ENCODE results near the gene RSPH1. TPM values are rescaled to one million over a fixed set of nuclear protein-coding genes. Genes with fewer than 3 reads are reported as not detected.

RSPH1 gene
- total and polyA plus RNA-seq, 5 experiments from 2014 or later = 0.14 TPM; not detected in 4

DNA sequence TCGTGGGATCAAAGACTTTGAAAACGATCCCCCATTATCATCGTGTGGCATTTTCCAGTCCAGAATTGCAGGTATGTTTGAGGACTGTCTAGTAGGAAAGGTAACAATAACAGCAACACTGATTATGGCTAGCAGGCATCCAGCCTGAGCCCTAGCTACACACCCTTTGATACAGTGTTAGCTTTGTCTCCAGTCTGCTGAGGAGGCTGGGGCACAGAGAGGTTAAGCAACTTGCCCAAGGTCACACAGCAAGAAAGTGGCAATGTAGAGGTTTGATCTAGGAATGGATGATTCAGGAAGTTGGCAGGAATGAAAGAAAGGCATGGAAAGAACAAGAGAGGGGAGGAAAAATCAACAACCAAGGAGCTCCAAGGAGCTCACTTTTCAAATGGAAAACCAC, 61.1 kb downstream of the RSPH1 start:
- POLR2A ChIA-PET = interaction anchor here (1.2 to 3.0 kb wide), 2 partner anchors 10 to 31 kb away, joined by 4 to 10 read pairs; partner anchors contain the start of gene UBASH3A
- Mint-ChIP-seq H3K36me3 (peaks cover 33 to 89% (median 54%) of the 10 kb centered on the region in 3 donors), H3K4me1 (peaks cover 40 to 58% (median 47%) of the 10 kb centered on the region in 4 donors), H3K9me3 (peaks cover 0 to 6% (median 0%) of the 10 kb centered on the region in 9 donors), H3K27me3 (peaks cover 0 to 2% (median 0%) of the 10 kb centered on the region in 5 donors), H3K4me3 (peak overlapping the region in 3 of 10 donors; percentile 17 to 42 (median 22)), H3K27ac (peak overlapping the region; percentile 71 to 96 (median 84))
- ATAC-seq = no peak
- DNase-seq = peak in 1 of 10 donors; percentile 13

- POLR2A ChIA-PET = no interaction called here
- Mint-ChIP-seq H3K4me3 (no peak overlapping the region), H3K27ac (peak overlapping the region; percentile 71 to 91 (median 82)), H3K36me3 (peaks cover 33 to 88% (median 54%) of the 10 kb centered on the region in 3 donors), H3K27me3 (peaks cover 0 to 2% (median 0%) of the 10 kb centered on the region in 5 donors), H3K9me3 (peaks cover 0 to 6% (median 0%) of the 10 kb centered on the region in 9 donors), H3K4me1 (peaks cover 33 to 56% (median 39%) of the 10 kb centered on the region in 4 donors)
- ATAC-seq (no peak), DNase-seq (peak in 1 of 10 donors; percentile 26)
Measured at GRCh38 chr21:42433946-42434551, 62.0 kb downstream of the RSPH1 start.

DNA sequence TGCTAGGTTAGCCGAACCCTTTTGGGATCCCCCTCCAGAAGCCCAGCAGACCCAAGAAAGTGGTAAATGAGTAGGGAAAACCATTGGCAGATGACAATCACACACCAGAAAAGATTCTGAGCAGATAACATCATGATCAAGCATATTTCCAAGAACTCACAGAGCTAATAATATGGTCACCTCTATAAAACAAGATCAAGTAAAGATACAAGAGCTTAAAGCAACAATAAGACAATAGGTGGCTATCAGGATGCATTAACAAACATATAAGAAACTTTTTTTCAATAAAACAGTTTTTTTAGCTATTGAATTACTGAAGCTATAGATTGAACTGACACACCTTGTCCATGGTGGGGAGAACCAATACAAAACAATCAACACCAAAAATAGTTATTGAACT, 63.3 kb downstream of the RSPH1 start:
- Mint-ChIP-seq H3K4me3 (no peak overlapping the region), H3K4me1 (peaks cover 29 to 52% (median 35%) of the 10 kb centered on the region in 4 donors), H3K27ac (peak overlapping the region in 3 of 10 donors; percentile 19 to 76 (median 43)), H3K27me3 (no peaks in the 10 kb centered on the region), H3K36me3 (peaks cover 33 to 87% (median 53%) of the 10 kb centered on the region in 3 donors), H3K9me3 (peaks cover 0 to 6% (median 0%) of the 10 kb centered on the region in 9 donors)
- ATAC-seq (no peak), DNase-seq (peak in 1 of 10 donors; percentile 4)
- POLR2A ChIA-PET = no interaction called here

DNA sequence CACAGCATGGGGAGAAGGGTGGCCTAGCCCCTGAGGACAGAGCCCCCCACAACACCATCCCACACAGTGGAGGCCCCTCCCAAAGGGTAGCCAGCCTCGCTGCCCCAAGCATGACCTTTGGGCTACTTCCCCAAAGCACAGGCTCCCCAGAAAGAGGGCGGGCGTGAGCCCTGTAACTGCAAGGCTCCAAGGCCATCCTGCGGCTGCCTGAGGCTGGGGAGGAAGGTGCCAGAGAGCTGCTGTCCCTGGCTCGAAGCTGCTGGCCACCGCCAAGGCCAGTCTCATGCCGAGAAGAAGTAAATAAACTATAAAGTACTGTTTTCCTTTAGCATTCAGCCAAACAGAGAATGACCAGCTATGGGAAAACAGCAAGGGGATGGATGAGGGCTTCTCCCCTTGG, 64.8 kb downstream of the RSPH1 start:
- Mint-ChIP-seq H3K36me3 (peaks cover 33 to 87% (median 53%) of the 10 kb centered on the region in 3 donors), H3K4me1 (peaks cover 37 to 57% (median 41%) of the 10 kb centered on the region in 4 donors), H3K4me3 (no peak overlapping the region), H3K27me3 (no peaks in the 10 kb centered on the region), H3K9me3 (peaks cover 0 to 6% (median 0%) of the 10 kb centered on the region in 9 donors), H3K27ac (peak overlapping the region in 3 of 10 donors; percentile 2 to 85 (median 81))
- DNase-seq (no peak), ATAC-seq (no peak)
- POLR2A ChIA-PET = interaction anchor here (0.9 to 22.4 kb wide), 5 partner anchors 10 to 50 kb away, joined by 3 to 273 read pairs (median 3); partner anchors contain the start of gene UBASH3A

DNA sequence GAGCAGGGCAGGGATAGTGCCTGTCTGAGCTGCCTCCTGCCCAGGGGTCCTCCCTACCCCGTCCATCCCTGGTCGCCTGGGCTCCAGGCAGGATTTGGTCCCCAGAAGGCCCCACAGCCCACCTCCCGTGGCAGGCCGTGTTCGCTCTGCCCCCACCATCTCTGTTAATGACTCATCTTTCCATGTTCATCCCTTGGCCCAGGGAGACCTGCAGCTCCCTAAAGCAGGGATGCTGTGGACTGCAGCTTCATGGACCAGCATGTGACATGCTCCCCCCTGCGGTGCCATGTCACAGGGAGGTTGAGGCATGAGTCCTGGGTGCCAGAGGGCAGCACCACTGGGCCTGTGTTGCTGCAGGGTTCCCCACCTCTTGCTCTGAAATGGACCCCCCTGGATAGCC, 65.5 kb downstream of the RSPH1 start:
- H3K27ac Mint-ChIP-seq = peak overlapping the region in 2 of 10 donors; percentile 24 to 27
- POLR2A ChIA-PET = interaction anchor here (0.8 to 22.4 kb wide), 7 partner anchors 8 to 49 kb away, joined by 3 to 273 read pairs (median 3); partner anchors contain the start of gene UBASH3A
- no peak for ATAC-seq
- peak in 1 of 10 donors; percentile 37 for DNase-seq
- H3K9me3 Mint-ChIP-seq = peaks cover 0 to 6% (median 0%) of the 10 kb centered on the region in 9 donors
- H3K27me3 Mint-ChIP-seq = no peaks in the 10 kb centered on the region
- H3K4me1 Mint-ChIP-seq = peaks cover 36 to 63% (median 43%) of the 10 kb centered on the region in 4 donors
- peaks cover 33 to 84% (median 54%) of the 10 kb centered on the region in 3 donors for H3K36me3 Mint-ChIP-seq
- no peak overlapping the region for H3K4me3 Mint-ChIP-seq

- Mint-ChIP-seq H3K27ac (no peak overlapping the region), H3K27me3 (no peaks in the 10 kb centered on the region), H3K36me3 (peaks cover 27 to 82% (median 48%) of the 10 kb centered on the region in 3 donors), H3K4me3 (no peak overlapping the region), H3K4me1 (peaks cover 36 to 63% (median 43%) of the 10 kb centered on the region in 4 donors), H3K9me3 (peaks cover 0 to 6% (median 0%) of the 10 kb centered on the region in 9 donors)
- ATAC-seq (no peak), DNase-seq (peak in 1 of 10 donors; percentile 2)
- POLR2A ChIA-PET = interaction anchor here (0.8 to 22.4 kb wide), 5 partner anchors 8 to 30 kb away, joined by 3 to 273 read pairs (median 3); partner anchors contain the start of gene UBASH3A
Measured at GRCh38 chr21:42429856-42430255, 66.2 kb downstream of the RSPH1 start.

DNA sequence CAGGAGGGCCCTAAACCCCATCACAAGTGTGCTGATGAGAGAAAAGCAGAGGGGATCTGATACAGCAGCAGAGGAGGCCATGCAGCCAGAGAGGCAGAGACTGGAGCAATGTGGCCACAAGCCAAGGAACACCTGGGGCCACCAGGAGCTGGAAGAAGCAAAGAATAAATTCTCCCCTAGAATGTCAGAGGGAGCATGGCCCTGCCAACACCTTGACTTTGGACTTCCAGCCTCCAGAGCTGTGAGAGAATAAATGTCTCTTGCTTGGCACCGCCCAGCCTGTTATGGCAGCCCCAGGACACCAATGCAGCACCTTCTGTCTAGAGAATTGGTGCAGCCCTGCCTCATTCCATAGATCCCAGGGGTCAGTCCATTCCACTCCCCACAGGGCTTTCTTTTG, 67.0 kb downstream of the RSPH1 start:
- Mint-ChIP-seq H3K9me3 (peaks cover 0 to 6% (median 0%) of the 10 kb centered on the region in 9 donors), H3K4me1 (peaks cover 37 to 63% (median 43%) of the 10 kb centered on the region in 4 donors), H3K36me3 (peaks cover 19 to 81% (median 42%) of the 10 kb centered on the region in 3 donors), H3K27me3 (no peaks in the 10 kb centered on the region), H3K27ac (peak overlapping the region in 3 of 10 donors; percentile 41 to 48 (median 44)), H3K4me3 (peak overlapping the region in 1 of 10 donors; percentile 50)
- peak in 1 of 10 donors; percentile 32 for DNase-seq
- POLR2A ChIA-PET = interaction anchor here (0.9 to 22.4 kb wide), 2 partner anchors 10 to 27 kb away, joined by 3 to 273 read pairs; partner anchors contain the start of gene UBASH3A
- no peak for ATAC-seq

DNA sequence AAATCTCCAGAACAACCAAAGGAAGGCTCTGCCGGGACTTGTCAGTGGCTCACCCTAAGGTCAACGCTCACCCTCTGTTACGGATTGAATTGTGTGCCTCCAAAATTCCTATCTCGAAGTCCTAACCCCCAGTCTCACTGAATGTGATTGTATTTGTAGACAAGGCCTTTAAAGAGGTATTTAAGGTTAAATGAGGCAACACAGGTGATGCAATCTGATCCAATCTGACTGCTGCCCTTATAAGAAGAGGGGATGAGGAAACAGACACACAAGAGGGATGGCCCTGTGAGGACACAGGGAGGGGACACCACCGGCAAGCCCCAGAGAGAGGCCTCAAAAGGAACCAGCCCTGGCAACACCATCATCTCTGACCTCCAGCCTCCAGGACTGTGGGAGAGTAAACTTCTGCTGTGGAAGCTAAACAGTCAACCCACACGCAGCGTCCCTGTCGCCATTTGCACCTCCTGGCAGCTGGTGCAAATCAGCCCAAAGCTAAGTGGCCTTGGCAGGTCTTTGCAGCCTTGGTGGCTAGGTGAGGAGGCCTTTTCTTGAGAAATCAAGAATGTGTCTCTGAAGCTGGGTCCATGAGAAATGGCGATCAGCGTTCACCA, 68.1 kb downstream of the RSPH1 start:
- H3K27me3 Mint-ChIP-seq = no peaks in the 10 kb centered on the region
- H3K4me1 Mint-ChIP-seq = peaks cover 42 to 65% (median 52%) of the 10 kb centered on the region in 4 donors
- DNase-seq (peak in 1 of 10 donors; percentile 23), ATAC-seq (no peak)
- POLR2A ChIA-PET = interaction anchor here (0.7 to 22.4 kb wide), 7 partner anchors 9 to 34 kb away, joined by 3 to 273 read pairs (median 3); partner anchors contain the start of gene UBASH3A
- H3K9me3 Mint-ChIP-seq = peaks cover 0 to 6% (median 0%) of the 10 kb centered on the region in 9 donors
- H3K27ac Mint-ChIP-seq = peak overlapping the region in 3 of 10 donors; percentile 15 to 94 (median 70)
- H3K4me3 Mint-ChIP-seq = peak overlapping the region in 1 of 10 donors; percentile 47
- peaks cover 17 to 80% (median 39%) of the 10 kb centered on the region in 3 donors for H3K36me3 Mint-ChIP-seq

DNA sequence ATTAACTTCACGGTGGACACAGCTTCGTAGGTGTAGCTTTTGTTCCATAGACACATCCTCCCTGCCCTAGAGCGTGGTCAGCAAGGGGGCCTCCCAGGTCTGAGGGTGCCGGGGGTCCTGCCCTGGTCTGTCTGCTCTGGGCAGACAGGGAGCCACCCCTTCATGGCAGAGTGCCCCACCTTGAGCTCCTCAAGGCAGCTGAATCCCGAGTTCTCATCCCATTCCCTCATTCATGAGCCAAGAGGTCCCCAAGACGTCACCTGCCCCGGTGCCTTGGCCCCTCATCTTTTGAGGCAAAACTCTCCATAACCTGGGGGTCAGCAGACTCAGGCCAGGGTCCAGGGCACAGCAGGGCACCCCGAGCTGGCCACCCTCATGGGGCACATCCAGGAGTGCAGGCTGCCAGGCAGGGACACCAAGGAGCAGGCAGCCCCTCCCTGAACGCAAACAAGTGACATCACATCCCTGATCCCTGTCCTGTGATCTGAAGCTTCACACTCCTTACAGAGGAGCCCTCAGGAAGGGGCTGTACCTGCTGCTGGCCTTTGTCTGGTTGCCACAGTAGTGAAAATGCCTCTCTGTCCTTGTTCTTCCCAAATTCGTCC, 69.0 kb downstream of the RSPH1 start:
- Mint-ChIP-seq H3K4me1 (peaks cover 39 to 73% (median 62%) of the 10 kb centered on the region in 4 donors), H3K27ac (peak overlapping the region in 6 of 10 donors; percentile 66 to 98 (median 86)), H3K27me3 (no peaks in the 10 kb centered on the region), H3K9me3 (no peaks in the 10 kb centered on the region), H3K4me3 (peak overlapping the region in 7 of 10 donors; percentile 30 to 60 (median 47)), H3K36me3 (peaks cover 8 to 78% (median 31%) of the 10 kb centered on the region in 3 donors)
- ATAC-seq (no peak), DNase-seq (peak in 1 of 10 donors; percentile 51)
- POLR2A ChIA-PET = interaction anchor here (0.6 to 22.4 kb wide), 9 partner anchors 9 to 69 kb away, joined by 3 to 273 read pairs (median 4); partner anchors contain the start of genes RSPH1 and UBASH3A

GRCh38 chr21:42426424-42426823, 69.6 kb downstream of the RSPH1 start:
- Mint-ChIP-seq H3K36me3 (peaks cover 6 to 78% (median 32%) of the 10 kb centered on the region in 3 donors), H3K27ac (peak overlapping the region; percentile 37 to 98 (median 90)), H3K4me3 (peak overlapping the region in 9 of 10 donors; percentile 20 to 66 (median 47)), H3K9me3 (no peaks in the 10 kb centered on the region), H3K27me3 (no peaks in the 10 kb centered on the region), H3K4me1 (peaks cover 44 to 78% (median 67%) of the 10 kb centered on the region in 4 donors)
- ATAC-seq (no peak), DNase-seq (peak in 1 of 10 donors; percentile 37)
- POLR2A ChIA-PET = interaction anchor here (0.6 to 22.4 kb wide), 7 partner anchors 8 to 69 kb away, joined by 3 to 273 read pairs (median 4); partner anchors contain the start of genes RSPH1 and UBASH3A

GRCh38 chr21:42425591-42425990, 70.4 kb downstream of the RSPH1 start:
- H3K9me3 Mint-ChIP-seq = no peaks in the 10 kb centered on the region
- peaks cover 48 to 85% (median 75%) of the 10 kb centered on the region in 4 donors for H3K4me1 Mint-ChIP-seq
- peak overlapping the region; percentile 83 to 98 (median 90) for H3K27ac Mint-ChIP-seq
- POLR2A ChIA-PET = interaction anchor here (0.7 to 22.4 kb wide), 10 partner anchors 10 to 44 kb away, joined by 3 to 273 read pairs (median 7); partner anchors contain the start of gene UBASH3A
- H3K36me3 Mint-ChIP-seq = peaks cover 15 to 82% (median 40%) of the 10 kb centered on the region in 3 donors
- ATAC-seq = peak; percentile 9
- peak overlapping the region; percentile 60 to 91 (median 80) for H3K4me3 Mint-ChIP-seq
- peak in 1 of 10 donors; percentile 11 for DNase-seq
- no peaks in the 10 kb centered on the region for H3K27me3 Mint-ChIP-seq
